GM23338 (cell line): ENCODE measurements around the gene IFNLR1.

Experiments used
- CREB1 ChIP-seq: fragments of 250-450 bp; sonication (Bioruptor Pico); IDR thresholded peaks from 2 replicates; pipeline ENCODE4 v1.5.0; 2020; ENCODE audit warnings: low read depth, mild to moderate bottlenecking, moderate library complexity
- CTCF ChIP-seq, 2 experiments: fragments of 200-600 bp in 1 of 2; sonication (generic) in 1 of 2; conservative IDR thresholded peaks; 2 replicates each; pipeline versions ENCODE4 v1.5.1 to v1.6.1; 2016 to 2017; ENCODE audit warnings: antibody characterized with exemption in 2 of 2, low read depth in 2 of 2, mild to moderate bottlenecking in 2 of 2, moderate library complexity in 1 of 2
- EZH2 ChIP-seq: fragments of 200-600 bp; sonication (generic); IDR thresholded peaks from one replicate; pipeline ENCODE4 v1.8.0; 2017; ENCODE audit warnings: antibody characterized with exemption, mild to moderate bottlenecking, low read depth; ENCODE audit not compliant: unreplicated experiment
- EZH2phosphoT487 ChIP-seq: fragments of 200-600 bp; sonication (generic); IDR thresholded peaks from one replicate; pipeline ENCODE4 v1.8.1; 2018; ENCODE audit warnings: antibody characterized with exemption; ENCODE audit not compliant: unreplicated experiment
- JUNB ChIP-seq: IDR thresholded peaks from one replicate; pipeline ENCODE4 v1.6.1; 2016; ENCODE audit warnings: antibody characterized with exemption; ENCODE audit not compliant: unreplicated experiment
- POLR2AphosphoS5 ChIP-seq: IDR thresholded peaks from 2 replicates; pipeline ENCODE4 v1.6.1; 2016; ENCODE audit warnings: antibody characterized with exemption, low read depth
- TF ChIP-seq, protein P1 (sequence below): IDR thresholded peaks from one replicate; pipeline ENCODE4 v1.6.1; 2018; ENCODE audit warnings: antibody characterized with exemption; ENCODE audit not compliant: unreplicated experiment

DNA sequence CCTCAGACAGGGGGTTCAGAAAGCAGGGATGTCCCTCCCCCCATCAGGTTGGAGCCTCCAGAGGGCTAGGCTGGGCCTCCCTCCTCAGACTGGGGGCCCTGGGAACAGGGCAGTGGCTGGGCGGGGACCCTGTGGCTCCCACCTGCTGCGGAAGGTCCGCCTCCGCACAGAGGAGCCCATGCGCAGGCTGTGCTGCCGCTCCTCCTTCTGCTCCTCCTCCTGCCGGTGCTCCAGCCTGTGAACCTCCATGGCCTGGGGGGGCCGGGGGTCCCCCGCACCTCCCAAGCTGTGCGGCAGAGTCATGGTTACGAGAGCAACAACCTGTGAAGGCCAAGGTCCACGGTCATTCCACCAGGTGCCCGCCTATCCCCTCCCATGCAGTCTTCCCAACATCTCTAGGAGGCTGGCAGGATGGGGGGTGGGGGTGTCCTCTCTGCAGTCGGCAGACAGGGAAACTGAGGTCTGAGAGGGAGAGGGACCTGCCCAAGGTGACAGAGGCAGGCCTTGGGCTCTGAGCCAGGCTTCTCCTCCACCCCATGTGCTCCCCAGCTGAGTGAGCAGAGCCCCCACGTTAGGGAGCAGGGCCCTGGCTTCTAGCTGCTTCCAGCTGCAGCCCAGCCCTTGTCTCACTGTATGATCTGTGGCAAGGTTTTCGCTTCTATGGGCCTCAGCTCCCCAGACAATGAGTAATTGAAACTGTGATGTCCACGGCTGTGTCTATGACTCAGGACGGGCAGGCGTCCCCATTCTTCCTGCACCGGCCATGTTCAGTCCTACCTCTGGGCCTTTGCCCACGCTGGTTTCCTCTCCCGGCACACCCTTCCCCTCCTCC, 78.5 kb downstream of the IFNLR1 start:
- TF ChIP-seq CTCF (conservative IDR thresholded peaks at IDR 0.05; ENCODE audit: low read depth in 2 of 2) (no peak), EZH2phosphoT487 (no peak), CREB1 (CRISPR knock-in tag) (no peak), EZH2 (no peak), JUNB (no peak), POLR2AphosphoS5 (no peak)
- TF ChIP-seq, protein P1, sequence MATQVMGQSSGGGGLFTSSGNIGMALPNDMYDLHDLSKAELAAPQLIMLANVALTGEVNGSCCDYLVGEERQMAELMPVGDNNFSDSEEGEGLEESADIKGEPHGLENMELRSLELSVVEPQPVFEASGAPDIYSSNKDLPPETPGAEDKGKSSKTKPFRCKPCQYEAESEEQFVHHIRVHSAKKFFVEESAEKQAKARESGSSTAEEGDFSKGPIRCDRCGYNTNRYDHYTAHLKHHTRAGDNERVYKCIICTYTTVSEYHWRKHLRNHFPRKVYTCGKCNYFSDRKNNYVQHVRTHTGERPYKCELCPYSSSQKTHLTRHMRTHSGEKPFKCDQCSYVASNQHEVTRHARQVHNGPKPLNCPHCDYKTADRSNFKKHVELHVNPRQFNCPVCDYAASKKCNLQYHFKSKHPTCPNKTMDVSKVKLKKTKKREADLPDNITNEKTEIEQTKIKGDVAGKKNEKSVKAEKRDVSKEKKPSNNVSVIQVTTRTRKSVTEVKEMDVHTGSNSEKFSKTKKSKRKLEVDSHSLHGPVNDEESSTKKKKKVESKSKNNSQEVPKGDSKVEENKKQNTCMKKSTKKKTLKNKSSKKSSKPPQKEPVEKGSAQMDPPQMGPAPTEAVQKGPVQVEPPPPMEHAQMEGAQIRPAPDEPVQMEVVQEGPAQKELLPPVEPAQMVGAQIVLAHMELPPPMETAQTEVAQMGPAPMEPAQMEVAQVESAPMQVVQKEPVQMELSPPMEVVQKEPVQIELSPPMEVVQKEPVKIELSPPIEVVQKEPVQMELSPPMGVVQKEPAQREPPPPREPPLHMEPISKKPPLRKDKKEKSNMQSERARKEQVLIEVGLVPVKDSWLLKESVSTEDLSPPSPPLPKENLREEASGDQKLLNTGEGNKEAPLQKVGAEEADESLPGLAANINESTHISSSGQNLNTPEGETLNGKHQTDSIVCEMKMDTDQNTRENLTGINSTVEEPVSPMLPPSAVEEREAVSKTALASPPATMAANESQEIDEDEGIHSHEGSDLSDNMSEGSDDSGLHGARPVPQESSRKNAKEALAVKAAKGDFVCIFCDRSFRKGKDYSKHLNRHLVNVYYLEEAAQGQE: no peak
